Measurements from ENCODE around the gene MYLK.
"Not testable (repeated sequence)": the region's sequence is repeated elsewhere in the genome, so short reads cannot be mapped to it uniquely, and the experiment has no call there.

- TF ChIP-seq, protein P1, sequence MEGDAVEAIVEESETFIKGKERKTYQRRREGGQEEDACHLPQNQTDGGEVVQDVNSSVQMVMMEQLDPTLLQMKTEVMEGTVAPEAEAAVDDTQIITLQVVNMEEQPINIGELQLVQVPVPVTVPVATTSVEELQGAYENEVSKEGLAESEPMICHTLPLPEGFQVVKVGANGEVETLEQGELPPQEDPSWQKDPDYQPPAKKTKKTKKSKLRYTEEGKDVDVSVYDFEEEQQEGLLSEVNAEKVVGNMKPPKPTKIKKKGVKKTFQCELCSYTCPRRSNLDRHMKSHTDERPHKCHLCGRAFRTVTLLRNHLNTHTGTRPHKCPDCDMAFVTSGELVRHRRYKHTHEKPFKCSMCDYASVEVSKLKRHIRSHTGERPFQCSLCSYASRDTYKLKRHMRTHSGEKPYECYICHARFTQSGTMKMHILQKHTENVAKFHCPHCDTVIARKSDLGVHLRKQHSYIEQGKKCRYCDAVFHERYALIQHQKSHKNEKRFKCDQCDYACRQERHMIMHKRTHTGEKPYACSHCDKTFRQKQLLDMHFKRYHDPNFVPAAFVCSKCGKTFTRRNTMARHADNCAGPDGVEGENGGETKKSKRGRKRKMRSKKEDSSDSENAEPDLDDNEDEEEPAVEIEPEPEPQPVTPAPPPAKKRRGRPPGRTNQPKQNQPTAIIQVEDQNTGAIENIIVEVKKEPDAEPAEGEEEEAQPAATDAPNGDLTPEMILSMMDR (IDR thresholded peaks at IDR 0.05): not testable (repeated sequence)
- TF ChIP-seq POLR2A, POLR2AphosphoS5 (IDR thresholded peaks at IDR 0.05): not testable (repeated sequence)
Measured at GRCh38 chr3:123890162-123890561, 6.0 kb upstream of the MYLK start.

Data from stomach (tissue), 4 donors.